Lower leg skin (tissue), 4 donors: ENCODE measurements around the gene LHX4. TPM values are rescaled to one million over a fixed set of nuclear protein-coding genes. Genes with fewer than 3 reads are reported as not detected.

Experiments
- DNase-seq, 2 donors: peaks; one replicate each; pipeline ENCODE4 v3.0.0-alpha.2; 2019; ENCODE audit warnings: low spot score in 2 of 2
- H3K4me3 ChIP-seq: fragments of 200-600 bp; sonication (generic); 2 replicates; pipeline ENCODE4 v1.5.1; 2017; ENCODE audit warnings: mild to moderate bottlenecking, low read depth; ENCODE audit not compliant: poor library complexity, severe bottlenecking
- CTCF ChIP-seq, 3 donors: fragments of 450-650 bp; IDR thresholded peaks; one replicate each; pipeline ENCODE4 v1.5.1; 2016; ENCODE audit warnings: antibody characterized with exemption in 3 of 3, mild to moderate bottlenecking in 3 of 3, moderate library complexity in 2 of 3
- POLR2A ChIP-seq, 2 donors: fragments of 450-650 bp; IDR thresholded peaks; one replicate each; pipeline ENCODE4 v1.6.1; 2016 to 2017; ENCODE audit warnings: antibody characterized with exemption in 2 of 2, mild to moderate bottlenecking in 1 of 2, moderate library complexity in 1 of 2
- WGBS, 2 donors: methylation state at CpG; one replicate each; pipeline ENCODE4 v1.1.5; 2018; 5-methylcytosine and 5-hydroxymethylcytosine counted together
- intact Hi-C: fragments of 100-400 bp; cut with DNase I; formaldehyde crosslinking; loops from one replicate; pipeline ENCODE4 v1.15.0; 2023; ENCODE audit warnings: low total_unique reads
- total RNA-seq, 4 donors: library from RNA; depleted of rRNA; stranded (reverse); fragments of >200 nt; gene quantifications; one replicate each; pipeline ENCODE4 v1.1.0, GENCODE V29; 2016

The LHX4 gene
- total RNA-seq, 4 donors from 2014 or later: 0.08 to 0.32 (median 0.17) TPM; not detected in 1

- intact Hi-C loops: loop anchor here (10.0 kb wide), 1 partner anchor 231 kb away; no protein-coding TSS in a partner anchor
- WGBS, 2 donors: 83 to 85% methylated on average over 30 to 31 of the region's 31 CpGs
- TF ChIP-seq CTCF (IDR thresholded peaks at IDR 0.05) (no peak), POLR2A (IDR thresholded peaks at IDR 0.05) (no peak)
- no peak for DNase-seq
- H3K4me3 ChIP-seq: no peak overlapping the region
These were observed 23.8 kb downstream of the LHX4 start for GRCh38 chr1:180253585-180254495.

DNA sequence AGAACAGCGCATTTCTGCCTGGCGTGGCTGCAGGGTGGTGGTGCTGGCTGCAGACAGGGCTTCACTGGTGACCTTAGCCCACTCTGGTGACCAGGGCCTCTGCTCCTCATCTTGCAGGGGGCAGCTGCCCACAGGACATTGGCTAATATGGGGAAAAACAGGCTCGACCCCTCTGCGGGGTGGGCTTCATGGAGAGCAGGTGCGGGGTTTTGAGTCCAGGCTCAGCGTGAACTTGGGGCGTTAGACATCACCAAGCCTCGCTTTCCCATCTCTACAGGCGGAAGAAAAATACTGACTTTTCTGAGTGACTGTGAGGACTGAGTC lies 24.4 kb downstream of the LHX4 start:
- WGBS, 2 donors: 93 to 95% methylated on average over 9 of the region's 9 CpGs
- no peak for DNase-seq
- intact Hi-C loops: loop anchor here (10.0 kb wide), 1 partner anchor 230 kb away; no protein-coding TSS in a partner anchor
- H3K4me3 ChIP-seq: no peak overlapping the region
- TF ChIP-seq POLR2A (IDR thresholded peaks at IDR 0.05) (no peak), CTCF (IDR thresholded peaks at IDR 0.05) (no peak)

- no peak overlapping the region for H3K4me3 ChIP-seq
- WGBS, 2 donors: 79 to 87% methylated on average over 3 to 11 of the region's 11 CpGs
- intact Hi-C loops: loop anchor here (10.0 kb wide), 1 partner anchor 230 kb away; no protein-coding TSS in a partner anchor
- no peak for TF ChIP-seq POLR2A (IDR thresholded peaks at IDR 0.05)
- no peak for DNase-seq
These were observed 24.8 kb downstream of the LHX4 start for GRCh38 chr1:180254854-180255253.

DNA sequence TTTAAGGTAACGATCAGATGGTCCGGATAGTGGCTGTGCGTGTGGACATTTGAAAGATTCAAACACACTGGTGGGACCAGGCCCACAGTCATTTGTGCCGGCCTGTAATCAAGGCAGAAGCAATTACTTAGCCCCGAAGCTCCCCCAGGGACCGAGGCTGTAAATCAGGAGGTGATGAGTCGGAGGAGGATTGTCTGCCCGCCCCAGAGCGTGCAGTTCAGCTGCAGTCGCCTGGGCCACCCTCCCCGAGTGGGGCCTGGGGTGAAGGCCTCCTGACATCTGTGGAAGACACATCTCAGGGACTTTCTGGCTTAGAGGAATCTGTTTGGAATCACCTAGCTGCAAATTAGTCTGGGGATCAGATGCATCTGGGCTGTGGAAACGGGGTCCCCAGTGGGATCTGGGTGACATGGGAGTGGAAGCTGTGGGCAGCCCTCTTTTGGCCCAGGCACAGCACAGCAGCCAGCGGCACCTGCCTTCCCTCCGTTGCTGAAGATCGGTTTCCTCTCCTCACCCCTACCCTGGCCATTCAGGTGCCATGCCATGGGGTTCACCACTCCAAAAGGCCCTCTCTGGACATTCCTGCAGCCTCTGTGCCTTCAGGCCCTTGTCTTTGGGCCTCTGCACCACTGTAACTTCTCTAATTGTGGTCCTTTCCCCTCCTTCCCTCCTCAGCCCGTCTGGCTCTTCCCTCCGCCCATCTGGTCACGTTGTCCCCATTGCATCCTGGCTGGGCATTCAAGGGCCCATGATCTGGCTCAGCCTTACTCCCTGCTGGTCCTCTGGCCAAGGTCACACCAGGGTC lies 25.7 kb downstream of the LHX4 start:
- intact Hi-C loops: loop anchor here (10.0 kb wide), 1 partner anchor 229 kb away; no protein-coding TSS in a partner anchor
- DNase-seq: no peak
- 59 to 60% methylated on average over 15 to 18 of the region's 18 CpGs for WGBS, 2 donors
- no peak for TF ChIP-seq POLR2A (IDR thresholded peaks at IDR 0.05)
- no peak for TF ChIP-seq CTCF (IDR thresholded peaks at IDR 0.05)
- no peak overlapping the region for H3K4me3 ChIP-seq

DNA sequence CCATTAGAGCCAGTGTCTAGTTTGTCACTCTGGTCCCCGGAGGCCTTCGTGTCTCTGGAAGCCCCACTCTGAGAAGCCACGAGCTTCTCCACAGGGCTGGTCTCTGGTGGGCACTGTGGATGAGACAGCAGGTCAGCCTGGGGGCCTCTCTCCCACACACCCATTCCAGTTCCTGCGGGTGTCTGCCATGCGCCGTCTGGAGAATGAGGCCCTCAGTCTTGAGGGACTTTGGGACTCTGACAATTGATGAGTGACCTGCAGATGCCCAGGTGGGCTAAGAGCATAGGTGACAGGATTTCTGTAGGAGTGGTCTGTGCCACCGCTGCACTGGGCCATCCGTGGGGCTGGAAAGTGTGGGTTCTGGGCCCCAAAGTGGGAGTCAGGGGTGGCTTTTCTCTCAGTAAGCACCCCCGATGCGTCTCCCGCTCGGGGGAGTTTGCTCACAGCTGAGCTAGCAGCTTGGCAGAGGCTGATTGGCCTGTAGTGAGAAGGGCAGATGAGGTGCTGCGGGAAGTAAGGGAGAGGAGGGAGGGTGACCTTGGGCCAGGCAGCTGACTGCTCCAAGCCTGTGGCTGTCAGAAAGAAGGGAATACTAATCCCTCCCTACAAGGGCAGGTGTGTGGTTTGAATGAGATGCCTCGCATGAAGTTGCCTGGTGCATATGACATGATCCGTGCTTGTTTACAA lies 26.4 kb downstream of the LHX4 start:
- TF ChIP-seq POLR2A (IDR thresholded peaks at IDR 0.05) (no peak), CTCF (IDR thresholded peaks at IDR 0.05) (no peak)
- 75 to 84% methylated on average over 13 to 15 of the region's 15 CpGs for WGBS, 2 donors
- H3K4me3 ChIP-seq: no peak overlapping the region
- DNase-seq: no peak
- intact Hi-C loops: loop anchor here (10.0 kb wide), 1 partner anchor 228 kb away; no protein-coding TSS in a partner anchor
